Measurements from ENCODE around the gene OSGEP. TPM values are rescaled to one million over a fixed set of nuclear protein-coding genes. Genes with fewer than 3 reads are reported as not detected.

OSGEP gene
- total RNA-seq, 1 experiment from 2014 or later, result 21.8 TPM

GRCh38 chr14:20477211-20477876, 22.7 kb upstream of the OSGEP start:
- no peak for DNase-seq (ENCODE audit: low read depth, low spot score)
- ChIA-PET POLR2A (no interaction called here), RAD21 (ENCODE audit: low non-redundant PET in 1 of 2, low total read pairs in 2 of 2, uncharacterized antibody in 2 of 2, unreplicated experiment in 2 of 2) (no interaction called here)

More at GRCh38 chr14:20477211-20477876, 22.7 kb upstream of the OSGEP start:
- H3K4me1 ChIP-seq (ENCODE audit: control insufficient read depth in 1 of 2, insufficient read depth in 2 of 2, low read length in 2 of 2), result no peaks in the 10 kb centered on the region
- H3K9me3 ChIP-seq (ENCODE audit: control insufficient read depth in 1 of 2, insufficient read depth in 1 of 2, low read depth in 1 of 2, low read length in 2 of 2), result no peaks in the 10 kb centered on the region
- H4K20me1 ChIP-seq (ENCODE audit: insufficient read depth), result no peaks in the 10 kb centered on the region
- no peak overlapping the region for H3K4me3 ChIP-seq (replicated peaks in 1 of 2; ENCODE audit: low read depth in 1 of 2, low read length in 2 of 2)
- no peak overlapping the region for H2AFZ ChIP-seq (ENCODE audit: low read depth, low read length, poor library complexity, severe bottlenecking)
- peaks cover 24% of the 10 kb centered on the region for H3K79me2 ChIP-seq (ENCODE audit: insufficient read depth, low read length)
- H3K27me3 ChIP-seq (ENCODE audit: insufficient read depth, low read length), result no peaks in the 10 kb centered on the region
- intact Hi-C loops (cut with micrococcal nuclease), result no loop called here
- H3K9ac ChIP-seq (ENCODE audit: low read length), result no peak overlapping the region
- no peak for ATAC-seq
- no TSS peak for BruUV-seq (replicated peaks)
- no peak for TF ChIP-seq SP1 (IDR thresholded peaks at IDR 0.05; ENCODE audit: low read depth)
- TF ChIP-seq FOSL1 (IDR thresholded peaks at IDR 0.05; ENCODE audit: low read depth), result no peak
- no peak for TF ChIP-seq ELF1 (IDR thresholded peaks at IDR 0.05; ENCODE audit: borderline replicate concordance, low read depth)
- no peak for TF ChIP-seq ZBTB33 (IDR thresholded peaks at IDR 0.05; ENCODE audit: extremely low read depth, insufficient replicate concordance, low read length)
- no peak for TF ChIP-seq SRF (IDR thresholded peaks at IDR 0.05; ENCODE audit: low read depth)
- TF ChIP-seq POLR2AphosphoS5 (IDR thresholded peaks at IDR 0.05; ENCODE audit: low read depth, low read length), result no peak
- TF ChIP-seq REST (IDR thresholded peaks at IDR 0.05; ENCODE audit: low read depth), result no peak
- TF ChIP-seq POLR2A (IDR thresholded peaks at IDR 0.05; ENCODE audit: borderline replicate concordance, extremely low read depth, insufficient read depth, insufficient read length), result no peak
- no peak for TF ChIP-seq ZNF274 (IDR thresholded peaks at IDR 0.05; ENCODE audit: low read depth, low read length)
- no peak for TF ChIP-seq CEBPB (IDR thresholded peaks at IDR 0.05; ENCODE audit: low read depth)
- H3K9me2 ChIP-seq (ENCODE audit: insufficient read depth), result no peaks in the 10 kb centered on the region
- CTCF ChIA-PET, result no interaction called here
- no peak overlapping the region for H3K4me2 ChIP-seq (ENCODE audit: low read length)
- no peak overlapping the region for H3K27ac ChIP-seq (ENCODE audit: low read depth, low read length)
- H3K36me3 ChIP-seq (ENCODE audit: control insufficient read depth in 1 of 2, insufficient read depth in 2 of 2, low read length in 2 of 2), result peaks cover 37 to 53% of the 10 kb centered on the region in 2 experiments

Data from HCT116 (cell line).